ENCODE measurements around the gene CABP2. TPM values are rescaled to one million over a fixed set of nuclear protein-coding genes. Genes with fewer than 3 reads are reported as not detected.

The CABP2 gene
- total and polyA plus RNA-seq, 10 of the 15 experiments (the other 5 are each of a cell fraction or from before 2014, with no cell fraction given) = not detected

- ChIA-PET SMC1A (ENCODE audit: uncharacterized antibody, unreplicated experiment) (no interaction called here), RAD21 (ENCODE audit: unreplicated experiment) (no interaction called here), CTCF (no interaction called here), POLR2A (no interaction called here)
- TF ChIP-seq SMC3 (IDR thresholded peaks at IDR 0.05; ENCODE audit: borderline replicate concordance, low read length) (no peak), NKRF (conservative IDR thresholded peaks at IDR 0.05) (no peak), PAX8 (IDR thresholded peaks at IDR 0.05) (no peak), POU2F2 (IDR thresholded peaks at IDR 0.05; ENCODE audit: borderline replicate concordance, low read depth, low read length) (no peak), GABPA (IDR thresholded peaks at IDR 0.05; ENCODE audit: low read depth) (no peak), SREBF1 (IDR thresholded peaks at IDR 0.05; ENCODE audit: low read length) (no peak), MEF2A (IDR thresholded peaks at IDR 0.05; ENCODE audit: insufficient read depth, low read depth, low read length) (no peak), PML (IDR thresholded peaks at IDR 0.05; ENCODE audit: low read length) (no peak), YBX1 (IDR thresholded peaks at IDR 0.05) (no peak), SP1 (IDR thresholded peaks at IDR 0.05; ENCODE audit: low read depth, low read length) (no peak), FOXM1 (IDR thresholded peaks at IDR 0.05; ENCODE audit: low read depth, low read length) (no peak), RUNX3 (IDR thresholded peaks at IDR 0.05; ENCODE audit: low read length) (no peak), CHD2 (IDR thresholded peaks at IDR 0.05; ENCODE audit: borderline replicate concordance, low read depth, low read length) (no peak), RB1 (IDR thresholded peaks at IDR 0.05; ENCODE audit: borderline replicate concordance) (no peak), BHLHE40 (IDR thresholded peaks at IDR 0.05; ENCODE audit: borderline replicate concordance in 1 of 2, low read depth in 2 of 2, low read length in 1 of 2) (no peak), TCF12 (IDR thresholded peaks at IDR 0.05; ENCODE audit: low read depth, low read length) (no peak), BMI1 (IDR thresholded peaks at IDR 0.05; ENCODE audit: borderline replicate concordance) (no peak)
- TF ChIP-seq, protein P1, sequence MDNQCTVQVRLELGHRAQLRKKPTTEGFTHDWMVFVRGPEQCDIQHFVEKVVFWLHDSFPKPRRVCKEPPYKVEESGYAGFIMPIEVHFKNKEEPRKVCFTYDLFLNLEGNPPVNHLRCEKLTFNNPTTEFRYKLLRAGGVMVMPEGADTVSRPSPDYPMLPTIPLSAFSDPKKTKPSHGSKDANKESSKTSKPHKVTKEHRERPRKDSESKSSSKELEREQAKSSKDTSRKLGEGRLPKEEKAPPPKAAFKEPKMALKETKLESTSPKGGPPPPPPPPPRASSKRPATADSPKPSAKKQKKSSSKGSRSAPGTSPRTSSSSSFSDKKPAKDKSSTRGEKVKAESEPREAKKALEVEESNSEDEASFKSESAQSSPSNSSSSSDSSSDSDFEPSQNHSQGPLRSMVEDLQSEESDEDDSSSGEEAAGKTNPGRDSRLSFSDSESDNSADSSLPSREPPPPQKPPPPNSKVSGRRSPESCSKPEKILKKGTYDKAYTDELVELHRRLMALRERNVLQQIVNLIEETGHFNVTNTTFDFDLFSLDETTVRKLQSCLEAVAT (IDR thresholded peaks at IDR 0.05) = no peak
- TF ChIP-seq, protein P2, sequence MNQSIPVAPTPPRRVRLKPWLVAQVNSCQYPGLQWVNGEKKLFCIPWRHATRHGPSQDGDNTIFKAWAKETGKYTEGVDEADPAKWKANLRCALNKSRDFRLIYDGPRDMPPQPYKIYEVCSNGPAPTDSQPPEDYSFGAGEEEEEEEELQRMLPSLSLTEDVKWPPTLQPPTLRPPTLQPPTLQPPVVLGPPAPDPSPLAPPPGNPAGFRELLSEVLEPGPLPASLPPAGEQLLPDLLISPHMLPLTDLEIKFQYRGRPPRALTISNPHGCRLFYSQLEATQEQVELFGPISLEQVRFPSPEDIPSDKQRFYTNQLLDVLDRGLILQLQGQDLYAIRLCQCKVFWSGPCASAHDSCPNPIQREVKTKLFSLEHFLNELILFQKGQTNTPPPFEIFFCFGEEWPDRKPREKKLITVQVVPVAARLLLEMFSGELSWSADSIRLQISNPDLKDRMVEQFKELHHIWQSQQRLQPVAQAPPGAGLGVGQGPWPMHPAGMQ (IDR thresholded peaks at IDR 0.05; ENCODE audit: borderline replicate concordance) = no peak
- TF ChIP-seq, protein P3, sequence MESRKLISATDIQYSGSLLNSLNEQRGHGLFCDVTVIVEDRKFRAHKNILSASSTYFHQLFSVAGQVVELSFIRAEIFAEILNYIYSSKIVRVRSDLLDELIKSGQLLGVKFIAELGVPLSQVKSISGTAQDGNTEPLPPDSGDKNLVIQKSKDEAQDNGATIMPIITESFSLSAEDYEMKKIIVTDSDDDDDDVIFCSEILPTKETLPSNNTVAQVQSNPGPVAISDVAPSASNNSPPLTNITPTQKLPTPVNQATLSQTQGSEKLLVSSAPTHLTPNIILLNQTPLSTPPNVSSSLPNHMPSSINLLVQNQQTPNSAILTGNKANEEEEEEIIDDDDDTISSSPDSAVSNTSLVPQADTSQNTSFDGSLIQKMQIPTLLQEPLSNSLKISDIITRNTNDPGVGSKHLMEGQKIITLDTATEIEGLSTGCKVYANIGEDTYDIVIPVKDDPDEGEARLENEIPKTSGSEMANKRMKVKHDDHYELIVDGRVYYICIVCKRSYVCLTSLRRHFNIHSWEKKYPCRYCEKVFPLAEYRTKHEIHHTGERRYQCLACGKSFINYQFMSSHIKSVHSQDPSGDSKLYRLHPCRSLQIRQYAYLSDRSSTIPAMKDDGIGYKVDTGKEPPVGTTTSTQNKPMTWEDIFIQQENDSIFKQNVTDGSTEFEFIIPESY (IDR thresholded peaks at IDR 0.05) = no peak
- no peaks in the 10 kb centered on the region; a peak in 1 of 4 replicates for H3K27me3 ChIP-seq (replicated peaks in 1 of 2; ENCODE audit: control insufficient read depth in 2 of 2, insufficient read depth in 2 of 2, low read length in 1 of 2)
- in situ Hi-C loops (cut with MboI) = no loop called here
- ATAC-seq (no peak), FAIRE-seq (no peak), DNase-seq (ENCODE audit: low read depth, low spot score) (no peak)
- H3K4me1 ChIP-seq (ENCODE audit: control insufficient read depth, insufficient read depth, low read length) = no peaks in the 10 kb centered on the region; the same call in 1 of the 2 replicates
- no peaks in the 10 kb centered on the region for H3K79me2 ChIP-seq (ENCODE audit: control insufficient read depth, insufficient read depth, low read length)
- no peak overlapping the region for H2AFZ ChIP-seq (ENCODE audit: control insufficient read depth, low read depth, low read length)
- no peak overlapping the region for H3K9ac ChIP-seq (ENCODE audit: control insufficient read depth, insufficient read depth, low read length)
- H3K36me3 ChIP-seq (ENCODE audit: control insufficient read depth in 2 of 2, insufficient read depth in 2 of 2, low read length in 1 of 2) = no peaks in the 10 kb centered on the region
- no peak overlapping the region for H3K27ac ChIP-seq (ENCODE audit: control insufficient read depth, insufficient read depth)
- BruUV-seq (replicated peaks) = no TSS peak
- H4K20me1 ChIP-seq (ENCODE audit: control insufficient read depth, insufficient read depth) = no peaks in the 10 kb centered on the region
- no peak overlapping the region for H3K4me3 ChIP-seq
- H3K4me2 ChIP-seq (ENCODE audit: control insufficient read depth, insufficient read depth) = no peak overlapping the region
- H3K9me3 ChIP-seq (replicated peaks; ENCODE audit: control insufficient read depth, insufficient read depth, low read length) = peaks cover 4% of the 10 kb centered on the region; the same call in 1 of the 3 replicates
- intact Hi-C loops (cut with micrococcal nuclease; ENCODE audit: unreplicated experiment) = no loop called here
- 46% methylated on average over 4 of the region's 4 CpGs for WGBS (ENCODE audit: insufficient coverage, insufficient replicate concordance, low lambda C conversion rate, missing lambda C conversion rate)
These were observed 5.1 kb upstream of the CABP2 start for GRCh38 chr11:67528376-67528775.
